IMR-90 (cell line): Measurements from ENCODE around the gene CABP4. TPM values are rescaled to one million over a fixed set of nuclear protein-coding genes. Genes with fewer than 3 reads are reported as not detected.

ENCODE experiments used
- ATAC-seq: fragments of 200-7000 bp; cut with Tn5 transposase; 2 replicates; pipeline ENCODE4 v1.9.1; 2020; ENCODE audit warnings: low read depth, mild to moderate bottlenecking, moderate library complexity
- BruUV-seq: library from RNA; stranded (reverse); fragments of 400-500 nt; replicated peaks from 2 replicates; lab custom pipeline; 2021; lab: Mats Ljungman, UMichigan
- CTCF ChIA-PET: fragments of 300-600 bp; formaldehyde crosslinking; extraction: SDS; loops from one replicate; lab custom pipeline; 2021; ENCODE audit warnings: antibody characterized with exemption; lab: Yijun Ruan, JAX
- POLR2A ChIA-PET: fragments of 300-600 bp; sonication (Branson Sonifier 250); formaldehyde crosslinking; loops from one replicate; lab custom pipeline; 2022; ENCODE audit warnings: antibody characterized with exemption; ENCODE audit not compliant: unreplicated experiment; lab: Charles Lee
- DNase-seq: peaks from one replicate; pipeline ENCODE4 v3.0.0; 2013
- H2AFZ ChIP-seq: replicated peaks from 2 replicates; pipeline ENCODE3; 2013; ENCODE audit warnings: low read length, mild to moderate bottlenecking; ENCODE audit not compliant: poor library complexity
- H2AK5ac ChIP-seq: 2 replicates; pipeline ENCODE4 v1.6.1; 2013; ENCODE audit warnings: low read depth, low read length, inconsistent platforms
- H2AK9ac ChIP-seq: replicated peaks from 2 replicates; pipeline ENCODE3; 2013; ENCODE audit warnings: mild to moderate bottlenecking, low read depth, low read length, moderate library complexity; ENCODE audit not compliant: poor library complexity
- H2BK120ac ChIP-seq: 2 replicates; pipeline ENCODE4 v1.6.1; 2013; ENCODE audit warnings: low read depth, low read length, inconsistent platforms
- H2BK15ac ChIP-seq: 3 replicates; pipeline ENCODE4 v1.6.1; 2013; ENCODE audit warnings: low read depth, low read length, inconsistent platforms
- H2BK20ac ChIP-seq: 2 replicates; pipeline ENCODE4 v1.6.1; 2013; ENCODE audit warnings: low read depth, mild to moderate bottlenecking, inconsistent platforms, low read length, moderate library complexity
- H2BK5ac ChIP-seq: 2 replicates; pipeline ENCODE4 v1.6.1; 2013; ENCODE audit warnings: mild to moderate bottlenecking, low read depth, low read length, inconsistent platforms; ENCODE audit not compliant: poor library complexity, severe bottlenecking
- H3K14ac ChIP-seq: replicated peaks from 2 replicates; pipeline ENCODE4 v1.6.1; 2013; ENCODE audit warnings: low read depth, low read length, inconsistent platforms
- H3K18ac ChIP-seq: 2 replicates; pipeline ENCODE4 v1.6.1; 2013; ENCODE audit warnings: low read depth, low read length, control low read depth
- H3K23ac ChIP-seq: 2 replicates; pipeline ENCODE4 v1.6.1; 2013; ENCODE audit warnings: low read depth, low read length, inconsistent platforms
- H3K27ac ChIP-seq: 2 replicates; pipeline ENCODE4 v1.5.1; 2013; ENCODE audit warnings: mild to moderate bottlenecking, control low read depth, low read length; ENCODE audit not compliant: insufficient read depth
- H3K27me3 ChIP-seq: 2 replicates; pipeline ENCODE4 v1.6.1; 2013; ENCODE audit warnings: low read length; ENCODE audit not compliant: control insufficient read depth, insufficient read depth
- H3K36me3 ChIP-seq: 2 replicates; pipeline ENCODE4 v1.6.1; 2013; ENCODE audit warnings: low read length, mixed read lengths; ENCODE audit not compliant: control insufficient read depth, insufficient read depth
- H3K4ac ChIP-seq: 2 replicates; pipeline ENCODE4 v1.6.1; 2013; ENCODE audit warnings: low read depth, low read length, inconsistent platforms
- H3K4me1 ChIP-seq: 2 replicates; pipeline ENCODE4 v1.6.1; 2013; ENCODE audit warnings: low read length, mixed read lengths; ENCODE audit not compliant: control insufficient read depth, insufficient read depth
- H3K4me2 ChIP-seq: 2 replicates; pipeline ENCODE4 v1.6.1; 2013; ENCODE audit warnings: low read depth, mild to moderate bottlenecking, control low read depth, low read length, moderate library complexity
- H3K4me3 ChIP-seq: 2 replicates; pipeline ENCODE4 v1.5.1; 2013; ENCODE audit warnings: low read depth, mild to moderate bottlenecking, control low read depth, low read length, moderate library complexity; ENCODE audit not compliant: insufficient read depth
- H3K56ac ChIP-seq: 2 replicates; pipeline ENCODE4 v1.6.1; 2013; ENCODE audit warnings: low read length, inconsistent platforms; ENCODE audit not compliant: insufficient read depth; ENCODE audit errors: extremely low read depth
- H3K79me1 ChIP-seq, 2 experiments: 2 replicates each; pipeline ENCODE4 v1.6.1; 2013; ENCODE audit warnings: low read length in 2 of 2, inconsistent platforms in 1 of 2, low read depth in 1 of 2
- H3K9ac ChIP-seq: 2 replicates; pipeline ENCODE4 v1.6.1; 2013; ENCODE audit warnings: low read depth, low read length, control low read depth
- H3K9me1 ChIP-seq: 2 replicates; pipeline ENCODE4 v1.6.1; 2013; ENCODE audit warnings: low read length, inconsistent platforms; ENCODE audit not compliant: insufficient read depth
- H3K9me3 ChIP-seq: 2 replicates; pipeline ENCODE4 v1.6.1; 2013; ENCODE audit warnings: low read length; ENCODE audit not compliant: control insufficient read depth, insufficient read depth
- H4K20me1 ChIP-seq: 2 replicates; pipeline ENCODE4 v1.6.1; 2013; ENCODE audit warnings: low read length, inconsistent platforms; ENCODE audit not compliant: insufficient read depth
- H4K5ac ChIP-seq: 2 replicates; pipeline ENCODE4 v1.6.1; 2013; ENCODE audit warnings: mild to moderate bottlenecking, low read depth, low read length, control low read depth
- H4K8ac ChIP-seq, 2 experiments: 2 replicates each; pipeline ENCODE4 v1.6.1; 2013; ENCODE audit warnings: low read depth in 2 of 2, low read length in 2 of 2, control low read depth in 1 of 2, inconsistent platforms in 1 of 2
- H4K91ac ChIP-seq: 2 replicates; pipeline ENCODE4 v1.6.1; 2013; ENCODE audit warnings: low read depth, low read length, inconsistent platforms; ENCODE audit not compliant: insufficient read depth
- BHLHE40 ChIP-seq: fragments of 150-350 bp; IDR thresholded peaks from 2 replicates; pipeline ENCODE4 v1.6.1; 2016; ENCODE audit warnings: mild to moderate bottlenecking, low read depth, low read length
- CEBPB ChIP-seq: IDR thresholded peaks from 2 replicates; pipeline ENCODE4 v1.6.1; 2012; ENCODE audit warnings: low read depth, low read length, improper control_type of control experiment
- CHD1 ChIP-seq: IDR thresholded peaks from 2 replicates; pipeline ENCODE4 v1.6.1; 2012; ENCODE audit warnings: low read depth, low read length, improper control_type of control experiment
- FOS ChIP-seq: fragments of 150-350 bp; IDR thresholded peaks from 2 replicates; pipeline ENCODE4 v1.6.1; 2016; ENCODE audit warnings: low read depth, low read length
- MAFK ChIP-seq: IDR thresholded peaks from 2 replicates; pipeline ENCODE4 v1.6.1; 2012; ENCODE audit warnings: low read depth, low read length, improper control_type of control experiment
- MAZ ChIP-seq: IDR thresholded peaks from 2 replicates; pipeline ENCODE4 v1.6.1; 2012; ENCODE audit warnings: low read depth, mild to moderate bottlenecking, low read length, improper control_type of control experiment, moderate library complexity, borderline replicate concordance
- MXI1 ChIP-seq: IDR thresholded peaks from 2 replicates; pipeline ENCODE4 v1.6.1; 2012; ENCODE audit warnings: low read depth, mild to moderate bottlenecking, low read length, moderate library complexity, borderline replicate concordance
- NFE2L2 ChIP-seq: fragments of 150-350 bp; IDR thresholded peaks from 2 replicates; pipeline ENCODE4 v1.6.1; 2016; ENCODE audit warnings: low read depth, mild to moderate bottlenecking, low read length
- POLR2A ChIP-seq: IDR thresholded peaks from 2 replicates; pipeline ENCODE4 v1.6.1; 2012; ENCODE audit warnings: mild to moderate bottlenecking, low read depth, low read length
- RAD21 ChIP-seq: IDR thresholded peaks from 2 replicates; pipeline ENCODE4 v1.6.1; 2012; ENCODE audit warnings: low read length, improper control_type of control experiment
- RCOR1 ChIP-seq: IDR thresholded peaks from 2 replicates; pipeline ENCODE4 v1.6.1; 2012; ENCODE audit warnings: mild to moderate bottlenecking, low read length, improper control_type of control experiment; ENCODE audit not compliant: insufficient replicate concordance
- RFX5 ChIP-seq: IDR thresholded peaks from 2 replicates; pipeline ENCODE4 v1.8.0; 2012; ENCODE audit warnings: low read depth, mild to moderate bottlenecking, low read length, moderate library complexity
- SMC3 ChIP-seq: fragments of 150-350 bp; IDR thresholded peaks from 2 replicates; pipeline ENCODE4 v1.6.1; 2016; ENCODE audit warnings: low read depth, mild to moderate bottlenecking, antibody characterized with exemption, low read length, moderate library complexity
- WGBS, 2 experiments: methylation state at CpG; one replicate each; pipeline versions ENCODE4 v1.1.5 to v1.1.7; 2013; ENCODE audit warnings: missing lambda C conversion rate in 2 of 2; ENCODE audit not compliant: insufficient read length in 1 of 2; ENCODE audit errors: extremely low coverage in 2 of 2; 5-methylcytosine and 5-hydroxymethylcytosine counted together
- dilution Hi-C: fragments of 300-500 bp; cut with HindIII; formaldehyde crosslinking; loops from one replicate; pipeline ENCODE4 v1.14.3; 2018; ENCODE audit warnings: low sequenced_read_pairs; ENCODE audit not compliant: unreplicated experiment
- in situ Hi-C: fragments of 300-500 bp; cut with MboI; formaldehyde crosslinking; loops from 3 replicates; pipeline ENCODE4 v1.14.3; 2019; ENCODE audit warnings: low sequenced_read_pairs, inconsistent platforms, mixed read lengths
- intact Hi-C: fragments of 100-400 bp; cut with micrococcal nuclease; formaldehyde crosslinking; loops from 2 replicates; pipeline ENCODE4 v1.10.0; 2022
- polyA plus RNA-seq, 3 experiments: library from polyadenylated mRNA; depleted of rRNA; stranded (reverse); fragments of >200 nt; gene quantifications; 2 replicates each; pipeline ENCODE4 v1.2.3, GENCODE V29; 2012; ENCODE audit warnings: low replicate concordance in 1 of 3
- total RNA-seq: library from RNA; depleted of rRNA; stranded (reverse); fragments of >200 nt; gene quantifications from 2 replicates; pipeline ENCODE4 v1.2.3, GENCODE V29; 2012
- TF ChIP-seq, protein P1 (sequence below): fragments of 150-350 bp; IDR thresholded peaks from 2 replicates; pipeline ENCODE4 v1.6.1; 2016; ENCODE audit warnings: low read depth, mild to moderate bottlenecking, low read length, moderate library complexity, borderline replicate concordance
- TF ChIP-seq, protein P2 (sequence below): fragments of 150-350 bp; IDR thresholded peaks from 2 replicates; pipeline ENCODE4 v1.6.1; 2017; ENCODE audit warnings: mild to moderate bottlenecking, antibody characterized with exemption, low read length, low read depth
- TF ChIP-seq, protein P3 (sequence below): conservative IDR thresholded peaks from 2 replicates; pipeline ENCODE4 v1.5.1; 2012; ENCODE audit warnings: mild to moderate bottlenecking, low read depth, low read length, improper control_type of control experiment

Gene CABP4
- total and polyA plus RNA-seq, 2 of the 4 experiments (the other 2 are of a cell fraction), result not detected

DNA sequence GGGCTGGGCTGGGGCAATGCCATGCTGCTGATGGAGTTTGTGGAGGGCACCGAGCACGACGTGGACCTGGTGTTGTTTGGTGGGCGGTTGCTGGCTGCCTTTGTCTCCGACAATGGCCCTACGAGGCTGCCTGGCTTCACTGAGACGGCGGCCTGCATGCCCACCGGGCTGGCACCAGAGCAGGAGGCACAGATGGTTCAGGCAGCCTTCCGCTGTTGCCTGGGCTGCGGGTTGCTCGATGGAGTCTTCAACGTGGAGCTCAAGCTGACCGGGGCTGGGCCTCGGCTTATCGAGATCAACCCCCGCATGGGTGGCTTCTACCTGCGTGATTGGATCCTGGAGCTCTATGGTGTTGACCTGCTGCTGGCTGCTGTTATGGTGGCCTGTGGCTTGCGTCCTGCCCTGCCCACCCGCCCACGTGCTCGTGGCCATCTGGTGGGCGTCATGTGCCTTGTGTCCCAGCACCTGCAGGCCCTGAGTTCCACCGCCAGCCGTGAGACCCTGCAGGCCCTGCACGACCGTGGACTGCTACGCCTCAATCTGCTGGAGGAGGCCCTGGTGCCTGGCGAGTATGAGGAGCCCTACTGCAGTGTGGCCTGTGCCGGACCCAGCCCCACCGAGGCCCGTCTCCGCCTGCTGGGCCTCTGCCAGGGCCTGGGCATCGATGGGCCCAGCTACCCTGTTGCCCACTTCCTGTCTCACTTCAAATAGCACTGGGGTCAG lies 31.1 kb upstream of the CABP4 start:
- ChIA-PET POLR2A (no interaction called here), CTCF (no interaction called here)
- H3K56ac ChIP-seq, result no peak overlapping the region
- H3K23ac ChIP-seq, result no peak overlapping the region
- TF ChIP-seq, protein P1, sequence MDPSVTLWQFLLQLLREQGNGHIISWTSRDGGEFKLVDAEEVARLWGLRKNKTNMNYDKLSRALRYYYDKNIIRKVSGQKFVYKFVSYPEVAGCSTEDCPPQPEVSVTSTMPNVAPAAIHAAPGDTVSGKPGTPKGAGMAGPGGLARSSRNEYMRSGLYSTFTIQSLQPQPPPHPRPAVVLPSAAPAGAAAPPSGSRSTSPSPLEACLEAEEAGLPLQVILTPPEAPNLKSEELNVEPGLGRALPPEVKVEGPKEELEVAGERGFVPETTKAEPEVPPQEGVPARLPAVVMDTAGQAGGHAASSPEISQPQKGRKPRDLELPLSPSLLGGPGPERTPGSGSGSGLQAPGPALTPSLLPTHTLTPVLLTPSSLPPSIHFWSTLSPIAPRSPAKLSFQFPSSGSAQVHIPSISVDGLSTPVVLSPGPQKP, result no peak
- TF ChIP-seq POLR2A (no peak), MAFK (no peak), RCOR1 (no peak), BHLHE40 (no peak), NFE2L2 (no peak), CHD1 (no peak), SMC3 (no peak), RFX5 (no peak), RAD21 (no peak), MXI1 (no peak), MAZ (no peak), CEBPB (no peak), FOS (no peak)
- TF ChIP-seq, protein P2, sequence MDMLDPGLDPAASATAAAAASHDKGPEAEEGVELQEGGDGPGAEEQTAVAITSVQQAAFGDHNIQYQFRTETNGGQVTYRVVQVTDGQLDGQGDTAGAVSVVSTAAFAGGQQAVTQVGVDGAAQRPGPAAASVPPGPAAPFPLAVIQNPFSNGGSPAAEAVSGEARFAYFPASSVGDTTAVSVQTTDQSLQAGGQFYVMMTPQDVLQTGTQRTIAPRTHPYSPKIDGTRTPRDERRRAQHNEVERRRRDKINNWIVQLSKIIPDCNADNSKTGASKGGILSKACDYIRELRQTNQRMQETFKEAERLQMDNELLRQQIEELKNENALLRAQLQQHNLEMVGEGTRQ, result no peak
- TF ChIP-seq, protein P3, sequence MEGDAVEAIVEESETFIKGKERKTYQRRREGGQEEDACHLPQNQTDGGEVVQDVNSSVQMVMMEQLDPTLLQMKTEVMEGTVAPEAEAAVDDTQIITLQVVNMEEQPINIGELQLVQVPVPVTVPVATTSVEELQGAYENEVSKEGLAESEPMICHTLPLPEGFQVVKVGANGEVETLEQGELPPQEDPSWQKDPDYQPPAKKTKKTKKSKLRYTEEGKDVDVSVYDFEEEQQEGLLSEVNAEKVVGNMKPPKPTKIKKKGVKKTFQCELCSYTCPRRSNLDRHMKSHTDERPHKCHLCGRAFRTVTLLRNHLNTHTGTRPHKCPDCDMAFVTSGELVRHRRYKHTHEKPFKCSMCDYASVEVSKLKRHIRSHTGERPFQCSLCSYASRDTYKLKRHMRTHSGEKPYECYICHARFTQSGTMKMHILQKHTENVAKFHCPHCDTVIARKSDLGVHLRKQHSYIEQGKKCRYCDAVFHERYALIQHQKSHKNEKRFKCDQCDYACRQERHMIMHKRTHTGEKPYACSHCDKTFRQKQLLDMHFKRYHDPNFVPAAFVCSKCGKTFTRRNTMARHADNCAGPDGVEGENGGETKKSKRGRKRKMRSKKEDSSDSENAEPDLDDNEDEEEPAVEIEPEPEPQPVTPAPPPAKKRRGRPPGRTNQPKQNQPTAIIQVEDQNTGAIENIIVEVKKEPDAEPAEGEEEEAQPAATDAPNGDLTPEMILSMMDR, result no peak
- dilution Hi-C loops, result no loop called here
- intact Hi-C loops, result loop anchor here (5.0 kb wide), 1 partner anchor 58 kb away; the partner anchor contains the start of gene AIP
- no peak overlapping the region for H3K4ac ChIP-seq
- no peaks in the 10 kb centered on the region for H3K36me3 ChIP-seq
- no peak overlapping the region for H4K5ac ChIP-seq
- H4K20me1 ChIP-seq, result no peaks in the 10 kb centered on the region
- H2BK20ac ChIP-seq, result no peak overlapping the region
- H4K91ac ChIP-seq, result no peak overlapping the region
- DNase-seq (no peak), ATAC-seq (no peak)
- H2AK9ac ChIP-seq, result no peak overlapping the region
- no TSS peak for BruUV-seq
- H3K14ac ChIP-seq, result no peak overlapping the region
- peaks cover 5 to 13% of the 10 kb centered on the region in 2 experiments; a peak in 3 of 4 replicates for H3K79me1 ChIP-seq
- in situ Hi-C loops, result no loop called here
- H2BK5ac ChIP-seq, result no peak overlapping the region
- H3K4me1 ChIP-seq, result peaks cover 7% of the 10 kb centered on the region
- H3K9me1 ChIP-seq, result peaks cover 5% of the 10 kb centered on the region
- H3K27ac ChIP-seq, result no peak overlapping the region
- no peak overlapping the region; the same call in 1 of the 2 replicates for H2AK5ac ChIP-seq
- H2AFZ ChIP-seq, result no peak overlapping the region
- no peak overlapping the region for H4K8ac ChIP-seq
- no peak overlapping the region for H2BK120ac ChIP-seq
- no peak overlapping the region for H3K9ac ChIP-seq
- WGBS, 2 experiments, result 77% methylated on average over 24 of the region's 34 CpGs; no CpG with 5 or more reads in 1 of the 2 experiments
- no peak overlapping the region for H2BK15ac ChIP-seq
- H3K27me3 ChIP-seq, result no peaks in the 10 kb centered on the region
- no peak overlapping the region for H3K18ac ChIP-seq
- H3K4me3 ChIP-seq, result no peak overlapping the region
- H3K9me3 ChIP-seq, result no peaks in the 10 kb centered on the region
- no peak overlapping the region for H3K4me2 ChIP-seq
